ENCODE measurements around the gene DRAXIN.

Gene DRAXIN

DNA sequence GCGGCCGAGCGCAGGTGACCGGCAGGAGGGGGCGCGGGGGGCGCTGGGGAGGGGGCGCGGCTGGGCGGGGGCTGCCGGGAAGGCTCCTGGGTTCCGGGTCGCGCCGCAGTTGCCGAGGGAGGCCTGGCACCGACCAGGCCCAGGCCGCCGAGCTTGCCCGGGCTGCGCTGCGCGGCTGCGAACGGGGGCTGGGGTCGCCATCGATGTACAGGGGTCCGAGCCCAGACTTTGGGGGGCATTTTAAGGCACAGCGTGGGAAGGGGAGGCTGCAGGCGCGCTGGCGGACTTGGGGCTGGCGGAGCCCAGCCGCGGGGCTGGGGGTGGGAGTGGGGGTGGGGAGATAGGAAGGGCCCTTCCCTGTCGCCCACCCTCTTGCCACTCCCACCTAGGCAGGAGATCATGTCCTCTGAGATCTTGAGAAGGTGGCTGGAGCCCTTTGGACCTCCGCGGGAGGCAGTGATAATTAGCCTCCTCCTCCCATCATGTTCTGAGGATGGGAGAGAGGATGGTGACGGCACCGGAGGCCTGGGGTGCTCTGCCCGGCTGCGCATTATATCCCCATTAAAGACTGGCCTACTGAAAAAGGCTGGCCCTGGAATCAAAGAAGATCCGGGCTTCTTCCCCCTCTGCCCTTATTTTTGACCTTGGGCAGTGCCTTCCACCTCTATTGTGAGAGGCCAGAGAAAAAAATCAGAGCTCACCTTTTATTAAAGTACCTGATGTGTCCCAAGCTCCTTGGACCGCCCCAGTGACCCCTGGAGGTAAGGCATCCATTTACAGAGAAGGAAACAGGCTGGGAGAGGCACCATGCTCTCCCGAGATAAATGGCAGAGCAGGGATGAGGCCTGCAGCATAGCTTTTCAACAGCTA is 36.3 kb upstream of the DRAXIN start:
- FAIRE-seq (no peak), DNase-seq (ENCODE audit: low spot score) (no peak)

DNA sequence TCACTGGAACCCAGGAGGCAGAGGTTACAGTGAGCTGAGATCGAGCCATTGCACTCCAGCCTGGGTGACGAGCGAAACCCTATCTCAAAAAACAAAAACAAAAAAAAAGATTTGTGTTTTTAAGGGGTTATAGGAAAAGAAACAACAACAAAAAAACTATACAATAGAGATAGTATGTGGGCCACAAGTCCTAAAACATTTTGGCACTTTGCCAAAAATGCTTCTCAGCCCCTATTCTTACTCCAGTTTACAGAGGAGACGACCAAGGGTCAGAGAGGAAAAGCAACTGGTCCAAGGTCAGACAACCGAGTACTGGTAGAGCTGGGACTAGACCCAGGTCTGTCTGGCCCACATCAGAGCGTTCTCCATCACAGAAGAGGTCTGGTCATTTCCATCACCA is 33.9 kb upstream of the DRAXIN start:
- no peak for FAIRE-seq
- no peak for DNase-seq (ENCODE audit: low spot score)

DNA sequence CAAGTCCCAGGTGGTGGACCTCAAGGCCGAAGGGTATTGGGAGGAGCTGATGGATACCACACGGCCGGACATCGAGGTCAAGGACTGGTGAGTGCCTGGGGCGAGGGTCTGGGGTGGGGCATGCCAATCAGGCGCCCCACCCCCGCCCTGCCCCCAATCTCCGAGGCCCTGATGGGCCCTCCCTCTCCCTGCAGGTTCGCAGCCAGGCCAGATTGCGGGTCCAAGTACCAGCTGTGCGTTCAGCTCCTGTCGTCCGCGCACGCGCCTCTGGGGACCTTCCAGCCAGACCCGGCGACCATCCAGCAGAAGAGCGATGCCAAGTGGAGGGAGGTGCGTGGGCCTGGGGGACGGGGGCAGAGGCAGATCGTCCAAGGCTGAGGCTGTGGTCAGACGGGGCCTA is 33.0 kb upstream of the DRAXIN start:
- no peak for FAIRE-seq
- DNase-seq (ENCODE audit: low spot score): no peak

DNA sequence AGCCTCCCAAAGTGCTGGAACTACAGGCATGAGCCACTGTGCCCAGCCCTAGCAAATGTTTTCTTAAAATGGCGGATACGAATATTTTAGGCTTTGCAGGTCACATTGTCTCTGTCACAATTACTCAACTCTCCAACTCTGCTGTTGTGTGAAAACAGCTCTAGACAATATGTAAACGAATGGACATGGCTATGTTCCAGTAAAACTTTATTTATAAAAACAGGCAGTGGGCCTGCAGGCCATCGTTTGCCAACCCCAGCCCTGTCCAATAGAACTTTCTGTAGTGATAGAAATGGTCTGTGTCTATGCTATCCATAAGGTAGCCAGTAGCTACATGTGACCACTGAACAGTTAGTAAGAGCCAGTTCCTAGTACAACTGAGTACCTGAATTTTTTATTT is 31.8 kb upstream of the DRAXIN start:
- no peak for FAIRE-seq
- no peak for DNase-seq (ENCODE audit: low spot score)

DNA sequence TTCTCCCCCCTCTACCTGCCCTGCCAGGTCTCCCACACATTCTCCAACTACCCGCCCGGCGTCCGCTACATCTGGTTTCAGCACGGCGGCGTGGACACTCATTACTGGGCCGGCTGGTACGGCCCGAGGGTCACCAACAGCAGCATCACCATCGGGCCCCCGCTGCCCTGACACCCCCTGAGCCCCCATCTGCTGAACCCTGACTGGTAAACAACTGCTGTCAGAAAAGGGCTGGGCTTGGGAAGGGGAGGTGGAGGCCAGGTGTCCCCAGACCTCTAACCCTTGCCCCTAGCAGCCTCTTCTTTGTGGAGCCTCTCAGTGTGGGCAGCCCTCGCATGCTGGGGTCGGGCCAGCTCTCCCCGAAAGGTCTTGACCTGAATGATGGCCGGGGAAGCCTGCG is 30.4 kb upstream of the DRAXIN start:
- FAIRE-seq (no peak), DNase-seq (ENCODE audit: low spot score) (no peak)

DNA sequence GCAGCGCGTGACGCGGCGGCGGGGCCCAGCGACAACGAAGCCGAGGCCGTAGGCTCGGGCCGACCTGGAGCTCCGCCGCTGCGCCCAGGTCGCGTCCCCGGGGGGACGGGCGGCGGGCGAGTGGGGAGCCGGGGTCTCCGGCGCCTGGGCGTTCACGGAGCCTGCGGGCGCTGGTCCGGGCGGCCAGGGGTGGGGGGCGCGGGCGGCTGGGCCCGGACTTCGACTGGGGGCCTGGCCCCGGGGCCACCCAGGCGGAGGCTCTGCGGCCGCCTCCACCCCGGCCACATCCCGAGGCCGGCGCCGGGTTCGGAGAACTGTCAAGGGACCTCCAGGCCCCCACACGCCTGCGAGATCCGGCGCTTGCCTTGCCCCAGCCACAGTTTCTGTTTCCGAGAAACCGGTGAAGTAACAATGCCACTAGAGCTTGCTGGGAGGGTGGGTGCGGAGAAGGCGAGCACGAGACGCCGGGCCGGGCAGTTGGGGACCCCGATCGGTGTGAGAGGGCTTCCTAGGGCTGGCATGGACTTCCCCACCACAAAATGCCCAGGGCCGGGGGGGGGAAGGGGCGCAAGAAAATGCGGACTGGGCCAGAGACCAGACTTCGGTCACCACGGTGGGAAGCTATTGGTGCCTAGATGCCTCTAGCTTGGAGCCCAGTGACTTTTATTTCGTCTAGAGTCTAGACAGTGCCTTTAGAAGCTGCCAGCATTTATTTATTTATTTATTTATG is 27.0 kb upstream of the DRAXIN start:
- no peak for FAIRE-seq
- DNase-seq (ENCODE audit: low spot score): no peak

DNA sequence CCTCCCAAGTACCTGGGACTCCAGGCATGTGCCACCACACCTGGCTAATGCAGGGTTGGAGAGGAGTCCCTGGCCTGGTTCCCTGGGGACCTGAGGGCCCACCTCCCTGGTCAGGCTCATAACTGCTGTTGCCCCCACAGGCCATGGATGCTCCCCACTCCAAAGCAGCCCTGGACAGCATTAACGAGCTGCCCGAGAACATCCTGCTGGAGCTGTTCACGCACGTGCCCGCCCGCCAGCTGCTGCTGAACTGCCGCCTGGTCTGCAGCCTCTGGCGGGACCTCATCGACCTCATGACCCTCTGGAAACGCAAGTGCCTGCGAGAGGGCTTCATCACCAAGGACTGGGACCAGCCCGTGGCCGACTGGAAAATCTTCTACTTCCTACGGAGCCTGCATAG is 23.0 kb upstream of the DRAXIN start:
- DNase-seq (ENCODE audit: low spot score) (no peak), FAIRE-seq (no peak)

DNA sequence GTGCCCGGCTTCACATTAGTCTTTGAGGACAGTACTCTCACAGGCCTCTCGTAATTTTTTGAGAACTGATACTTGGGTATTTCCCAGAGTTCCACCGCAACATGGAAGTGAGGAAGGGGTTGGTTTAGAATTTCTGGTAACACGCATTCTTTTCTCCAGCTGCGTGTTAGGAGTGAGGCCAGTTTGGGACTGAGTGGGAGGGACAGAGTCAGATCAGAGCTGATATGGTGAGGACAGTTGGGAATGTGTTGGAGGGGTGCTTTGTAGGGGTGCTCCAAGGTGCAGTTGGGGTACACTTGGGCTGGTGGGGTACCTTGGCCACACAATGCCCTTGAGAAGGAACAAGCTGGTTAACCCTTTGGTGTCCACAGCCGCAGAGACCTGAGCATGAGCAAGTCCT is 20.8 kb upstream of the DRAXIN start:
- FAIRE-seq (no peak), DNase-seq (ENCODE audit: low spot score) (no peak)

DNA sequence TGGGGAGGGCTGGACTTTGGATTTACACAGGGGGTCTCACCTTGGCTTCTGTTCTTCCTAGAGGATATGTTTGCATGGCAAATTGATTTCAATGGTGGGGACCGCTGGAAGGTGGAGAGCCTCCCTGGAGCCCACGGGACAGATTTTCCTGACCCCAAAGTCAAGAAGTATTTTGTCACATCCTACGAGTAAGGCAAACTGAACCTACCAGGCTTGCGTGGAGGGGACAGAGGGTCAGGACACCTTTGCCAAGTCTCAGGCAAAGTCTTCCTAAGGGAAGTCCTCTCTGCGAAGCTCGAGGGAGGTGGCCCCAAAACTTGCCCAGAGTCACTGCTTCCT is 20.3 kb upstream of the DRAXIN start:
- DNase-seq (ENCODE audit: low spot score): no peak
- no peak for FAIRE-seq

DNA sequence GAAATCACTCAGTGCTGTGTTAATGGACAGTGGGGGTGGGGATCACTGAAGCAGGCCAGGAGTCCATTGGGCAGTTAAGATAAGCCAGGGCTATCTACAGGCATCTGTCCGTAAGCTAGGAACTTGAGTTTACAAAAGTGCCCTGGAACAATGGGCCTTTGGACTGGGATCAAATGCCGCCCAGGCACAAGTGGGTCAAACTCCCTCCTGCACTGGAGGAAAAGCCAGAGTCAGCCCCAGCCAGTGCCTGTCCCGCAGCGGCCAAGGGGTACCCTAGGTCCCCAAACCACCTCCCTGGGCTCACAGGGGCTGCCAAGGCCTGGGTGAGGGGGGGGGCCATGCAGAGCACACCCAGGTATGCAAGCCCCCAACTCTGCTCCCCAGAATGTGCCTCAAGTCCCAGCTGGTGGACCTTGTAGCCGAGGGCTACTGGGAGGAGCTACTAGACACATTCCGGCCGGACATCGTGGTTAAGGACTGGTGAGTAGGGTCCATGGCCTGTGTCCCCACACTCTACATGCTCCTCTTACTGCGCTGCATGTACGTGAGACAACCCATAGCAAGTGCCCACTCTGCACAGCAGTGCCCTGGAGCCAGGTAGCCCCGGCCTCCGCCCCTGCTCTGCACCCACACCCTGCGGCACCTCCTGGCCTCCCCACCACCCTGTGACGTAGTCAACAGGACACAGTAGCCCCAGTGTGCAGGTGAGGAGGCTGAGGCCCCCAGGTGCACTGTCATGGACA is 19.8 kb upstream of the DRAXIN start:
- FAIRE-seq (no peak), DNase-seq (ENCODE audit: low spot score) (no peak)

DNA sequence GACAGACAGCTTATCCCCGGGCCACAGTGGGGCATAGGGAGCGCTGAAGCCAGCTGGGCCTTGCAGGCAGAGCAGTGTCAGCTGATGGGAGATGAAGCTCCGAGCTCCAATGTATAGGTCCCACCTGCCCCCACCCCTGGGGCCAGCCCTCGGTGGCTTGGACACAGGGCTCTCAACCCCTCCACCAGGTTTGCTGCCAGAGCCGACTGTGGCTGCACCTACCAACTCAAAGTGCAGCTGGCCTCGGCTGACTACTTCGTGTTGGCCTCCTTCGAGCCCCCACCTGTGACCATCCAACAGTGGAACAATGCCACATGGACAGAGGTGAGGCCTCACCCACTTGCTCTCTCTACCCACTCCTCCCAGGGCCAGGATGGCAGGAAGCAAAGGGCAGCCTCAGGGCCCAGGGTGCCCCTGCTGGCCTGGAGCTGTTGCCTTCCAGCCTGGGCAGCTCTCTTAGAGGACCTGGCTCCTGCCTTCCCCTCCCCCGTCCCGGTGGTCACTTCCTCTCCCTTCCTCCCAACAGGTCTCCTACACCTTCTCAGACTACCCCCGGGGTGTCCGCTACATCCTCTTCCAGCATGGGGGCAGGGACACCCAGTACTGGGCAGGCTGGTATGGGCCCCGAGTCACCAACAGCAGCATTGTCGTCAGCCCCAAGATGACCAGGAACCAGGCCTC is 18.3 kb upstream of the DRAXIN start:
- no peak for FAIRE-seq
- no peak for DNase-seq (ENCODE audit: low spot score)

DNA sequence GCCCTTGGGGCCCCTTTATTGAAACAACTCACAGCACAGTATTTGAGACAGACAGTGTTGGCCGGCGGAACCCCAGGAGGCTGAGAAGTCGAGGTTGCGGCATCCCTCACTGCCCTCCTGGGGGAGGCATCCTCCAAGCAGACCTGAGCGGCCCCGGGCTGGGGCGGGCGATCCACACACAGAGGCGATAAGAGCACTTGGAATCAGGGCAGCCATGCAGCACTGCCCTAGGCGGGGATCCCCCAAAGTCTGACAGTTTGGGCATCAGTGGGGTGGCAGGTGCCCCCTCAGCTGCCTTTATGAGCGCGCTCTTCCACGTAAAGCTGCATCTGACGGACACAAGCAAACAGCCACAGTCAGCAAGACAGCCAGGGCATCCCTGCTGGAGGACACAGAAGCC is 17.0 kb upstream of the DRAXIN start:
- FAIRE-seq: no peak

DNA sequence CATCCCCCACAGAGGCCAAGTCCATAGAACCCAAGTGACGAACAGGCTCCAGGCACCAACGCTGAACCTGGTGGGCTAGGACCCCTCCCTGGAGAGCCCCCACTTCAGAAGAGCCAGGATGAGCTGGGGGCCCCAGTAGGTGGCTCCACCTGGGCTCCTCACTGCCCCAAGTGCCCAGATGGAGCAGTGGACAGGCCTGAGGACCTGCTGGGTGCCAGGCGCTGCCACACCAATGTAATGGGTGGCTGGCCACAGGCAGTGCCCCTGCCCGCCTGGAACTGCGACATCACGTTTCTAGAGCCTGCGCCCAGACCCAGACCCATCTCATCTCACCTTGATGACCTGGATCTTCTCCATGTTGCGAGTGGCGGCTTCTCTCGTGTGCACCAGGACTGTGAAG is 16.2 kb upstream of the DRAXIN start:
- DNase-seq (ENCODE audit: low spot score) (no peak), FAIRE-seq (no peak)

More for the DNA sequence above, 17.0 kb upstream of the DRAXIN start:
- DNase-seq (ENCODE audit: low spot score): no peak

DNA sequence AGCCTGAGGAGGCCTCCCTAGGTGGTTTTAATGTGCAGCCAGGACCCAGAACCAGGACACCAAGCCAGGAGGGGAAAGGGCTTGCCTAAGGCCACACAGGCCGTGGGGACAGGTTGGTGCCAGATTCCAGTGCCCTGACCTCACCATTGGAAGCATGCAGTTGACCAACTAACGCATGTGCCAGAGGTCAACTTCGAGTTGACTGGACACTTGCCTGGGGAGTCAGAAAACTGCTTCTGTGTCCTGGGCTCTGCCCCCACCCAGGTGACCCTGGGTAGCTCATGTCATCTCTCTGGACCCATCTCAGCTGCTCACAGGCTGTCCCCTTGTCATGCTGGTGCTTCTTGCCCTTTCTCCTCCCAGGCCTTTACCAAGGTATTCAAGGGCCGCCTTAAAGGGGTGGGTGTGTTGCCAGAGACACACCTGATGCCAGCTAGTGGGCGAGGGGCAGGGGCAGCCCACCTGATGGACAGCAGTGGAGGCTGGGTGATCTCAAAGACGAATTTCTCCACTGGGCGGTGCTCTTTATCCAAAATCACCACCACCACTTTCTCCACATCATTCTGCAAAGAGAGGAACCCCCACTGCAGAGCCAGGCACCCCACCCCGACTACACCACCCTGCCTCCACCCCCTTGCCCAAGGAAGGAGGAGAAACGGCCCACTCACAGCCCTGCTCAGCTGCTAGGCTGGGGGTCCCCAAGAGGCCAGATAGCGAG is 15.0 kb upstream of the DRAXIN start:
- DNase-seq (ENCODE audit: low spot score): no peak

DNA sequence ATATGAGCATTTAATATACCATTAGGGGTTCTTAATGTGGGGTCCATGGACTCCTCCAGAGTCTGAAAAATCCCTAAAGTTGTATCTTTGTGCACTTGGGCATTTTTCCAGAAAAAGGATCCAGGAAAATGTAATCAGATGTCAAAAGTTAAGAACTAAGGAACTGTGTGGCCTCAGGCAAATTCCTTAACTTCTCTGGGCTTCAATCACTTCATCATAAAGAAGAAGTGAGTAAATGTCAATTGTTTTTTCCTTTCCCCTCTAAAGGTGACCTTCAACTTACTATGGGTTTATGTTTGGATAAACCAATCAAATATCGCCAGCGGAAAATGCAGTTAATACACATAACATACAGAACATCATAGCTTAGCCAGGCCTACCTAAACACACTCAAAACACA is 13.1 kb upstream of the DRAXIN start:
- DNase-seq (ENCODE audit: low spot score): no peak
- FAIRE-seq: no peak

More for the DNA sequence above, 15.0 kb upstream of the DRAXIN start:
- FAIRE-seq: no peak

DNA sequence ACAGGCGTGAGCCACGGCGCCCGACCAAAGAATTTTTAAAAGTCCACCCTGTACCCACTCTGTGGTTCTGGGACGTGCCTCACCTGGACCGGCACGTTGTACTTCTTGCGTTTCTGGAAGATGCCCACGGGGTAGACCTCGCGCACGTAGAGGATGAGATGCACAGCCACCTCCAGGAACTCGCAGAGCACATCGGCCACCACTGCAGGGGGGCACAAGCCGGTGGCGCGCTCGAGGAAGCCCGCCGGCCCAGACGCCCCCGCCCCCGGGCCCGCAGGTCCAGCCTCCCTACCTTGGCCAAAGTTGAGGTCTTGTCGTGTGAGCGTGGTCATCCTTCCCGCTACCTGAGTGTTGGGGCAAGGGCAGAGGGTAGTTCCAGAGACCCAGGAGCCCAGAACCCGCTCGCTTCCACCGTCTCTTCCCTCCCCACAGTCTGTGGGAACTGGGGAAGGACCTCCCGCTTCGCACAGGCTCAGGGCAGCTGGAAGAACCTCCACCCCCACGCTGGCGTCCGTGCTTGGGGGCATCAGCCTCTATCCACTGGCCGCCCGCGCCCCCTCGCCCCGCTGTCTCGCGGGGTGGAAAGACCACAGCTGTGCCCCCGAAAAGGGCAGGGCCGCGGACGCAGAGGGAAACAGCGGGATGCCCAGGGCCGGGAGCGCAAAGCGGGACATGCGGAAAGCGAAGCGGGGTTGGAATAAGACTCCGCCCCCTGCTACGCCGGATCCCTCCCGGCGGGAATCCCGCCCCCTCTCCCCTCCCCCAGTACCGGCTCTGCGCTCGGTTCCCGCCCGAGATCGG is 11.0 kb upstream of the DRAXIN start:
- FAIRE-seq: no peak
- peak; percentile 8 for DNase-seq (ENCODE audit: low spot score)

DNA sequence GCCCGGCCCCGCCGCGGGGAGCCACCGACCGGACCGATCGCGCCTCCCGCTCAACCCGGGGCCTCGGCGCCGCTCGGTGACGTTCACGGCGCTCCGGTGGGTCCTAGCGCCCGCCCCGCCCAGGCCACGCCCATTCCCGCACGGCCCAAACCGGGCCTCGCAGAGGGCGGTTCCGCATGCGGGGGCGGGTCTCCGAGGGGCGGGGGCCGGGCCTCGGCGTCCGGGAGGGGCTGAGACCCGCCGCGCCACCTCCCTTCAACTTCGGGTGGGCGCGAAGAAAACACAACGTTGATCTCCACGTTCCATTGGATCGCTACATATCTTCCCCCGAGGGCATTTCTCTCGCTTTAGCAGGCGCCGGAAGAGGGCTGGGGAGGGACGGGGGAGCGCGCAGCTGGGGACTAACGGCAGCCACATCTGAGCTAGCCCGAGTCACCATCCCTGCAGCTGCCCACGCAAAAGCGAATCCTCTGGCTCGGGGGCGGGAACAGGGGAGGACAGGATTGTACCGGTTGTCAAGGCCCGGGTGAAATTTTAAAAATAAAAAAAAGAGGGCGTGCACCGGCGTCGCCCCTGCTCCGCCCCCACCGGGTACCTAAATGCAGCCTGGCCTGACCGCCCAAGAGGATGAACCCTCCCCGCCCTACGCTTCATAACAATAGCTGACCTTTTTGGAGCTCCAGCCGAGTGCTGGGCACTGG is 10.3 kb upstream of the DRAXIN start, which contains the start of gene MAD2L2:
Gene MAD2L2, minus strand, starts transcription at position 78 of the 701 bp plus-strand sequence. CDS start 547 bp downstream, outside the sequence.
- FAIRE-seq: no peak

DNA sequence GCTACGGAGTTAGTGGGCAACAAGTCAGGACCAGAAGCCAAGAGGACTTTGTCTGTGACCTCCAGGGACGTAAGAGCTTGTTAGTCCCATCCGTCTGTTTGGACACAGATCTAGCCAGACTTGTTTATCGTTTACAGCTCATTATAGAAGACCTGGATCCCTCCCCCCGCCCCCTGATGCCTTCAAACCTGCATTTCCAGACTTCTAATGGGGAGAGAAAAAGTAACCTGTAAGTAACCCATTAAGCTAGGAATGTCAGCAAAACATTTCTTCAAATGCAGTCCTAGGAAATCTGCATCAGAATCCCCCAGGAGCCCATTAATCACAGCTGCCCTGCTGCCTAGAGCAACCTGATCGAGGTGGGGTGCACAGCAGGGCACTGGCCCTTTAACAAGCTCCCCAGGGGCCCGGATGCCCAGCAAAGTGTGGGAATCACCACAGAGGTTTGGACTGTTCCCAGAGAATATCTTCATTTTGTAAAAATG is 9.2 kb upstream of the DRAXIN start:
- DNase-seq (ENCODE audit: low spot score) (no peak), FAIRE-seq (no peak)

More for the DNA sequence above, 10.3 kb upstream of the DRAXIN start, which contains the start of gene MAD2L2:
- peak; percentile 44 for DNase-seq (ENCODE audit: low spot score)

DNA sequence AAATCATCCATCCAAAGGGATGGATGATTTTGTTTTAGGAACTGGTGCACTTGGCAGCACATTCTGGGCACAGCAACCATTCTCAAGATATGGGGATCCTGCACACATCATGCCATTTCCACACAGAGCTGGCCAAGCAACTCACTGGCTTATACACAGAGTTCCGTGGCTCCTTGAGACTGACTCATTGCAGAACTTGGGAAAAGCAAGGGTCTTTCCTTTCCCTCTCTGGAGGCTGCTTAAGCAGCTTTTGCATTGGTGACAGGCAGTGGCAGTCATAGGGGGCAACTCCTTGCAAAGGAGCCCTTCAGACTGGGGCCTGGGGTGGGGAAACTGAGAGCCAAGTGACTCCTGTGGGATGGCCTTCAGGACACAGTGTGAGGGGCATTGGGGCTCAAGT is 8.7 kb upstream of the DRAXIN start:
- FAIRE-seq: no peak
- DNase-seq (ENCODE audit: low spot score): no peak

Data from RCC 7860 (cell line).